Stimulated activated CD4-positive, alpha-beta T cell treated with anti-CD3 and anti-CD28 coated beads, Interleukin-15, amount 100 ng/mL, for 24 hours (primary cell): ENCODE measurements around the gene CFAP77.

Source experiments
- DNase-seq: peaks from one replicate; pipeline ENCODE4 v3.0.0-alpha.2; 2020

Gene CFAP77

GRCh38 chr9:132606066-132606465 is 196.1 kb downstream of the CFAP77 start:
- DNase-seq: no peak

GRCh38 chr9:132609184-132609583 is 199.2 kb downstream of the CFAP77 start:
- no peak for DNase-seq

- no peak for DNase-seq
These were observed 199.8 kb downstream of the CFAP77 start for GRCh38 chr9:132609829-132610228.

DNA sequence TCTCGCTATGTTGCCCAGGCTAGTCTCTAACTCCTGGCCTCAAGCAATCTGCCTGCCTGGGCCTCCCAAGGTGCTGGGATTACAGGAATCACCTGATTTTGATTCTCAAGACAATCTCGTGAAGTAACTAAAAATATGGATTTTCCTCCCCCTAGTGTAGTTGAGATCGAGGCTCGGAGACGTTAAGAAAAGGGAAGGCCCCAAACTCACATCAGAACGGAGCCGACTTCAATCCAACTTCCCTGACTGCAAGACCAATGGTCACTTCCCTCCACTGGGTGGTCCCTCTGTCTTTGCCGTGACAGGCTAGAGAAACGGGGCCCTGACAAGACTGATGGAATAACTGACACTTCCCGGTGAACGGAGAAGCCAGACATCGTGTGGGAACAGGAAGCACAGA is 200.7 kb downstream of the CFAP77 start:
- no peak for DNase-seq

DNA sequence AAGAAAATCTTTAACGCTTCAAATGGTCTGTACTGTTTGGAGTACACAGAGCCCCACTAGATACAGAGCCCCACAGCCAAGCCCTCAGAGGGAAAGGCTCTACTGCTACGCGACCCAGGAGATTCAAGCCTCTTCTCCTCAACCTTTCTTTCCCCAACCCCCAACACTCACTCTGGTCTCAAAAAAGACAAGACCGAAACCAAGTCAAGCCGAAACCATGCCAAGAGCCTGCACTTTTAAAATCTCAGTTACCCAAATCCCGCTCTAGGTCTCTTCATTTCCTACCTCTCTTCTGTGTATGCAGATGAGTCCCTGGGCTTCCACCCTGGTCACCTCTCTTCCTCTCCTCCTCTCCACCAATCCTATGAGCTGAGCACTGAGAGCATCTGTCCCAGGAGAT is 204.3 kb downstream of the CFAP77 start:
- DNase-seq: no peak

DNA sequence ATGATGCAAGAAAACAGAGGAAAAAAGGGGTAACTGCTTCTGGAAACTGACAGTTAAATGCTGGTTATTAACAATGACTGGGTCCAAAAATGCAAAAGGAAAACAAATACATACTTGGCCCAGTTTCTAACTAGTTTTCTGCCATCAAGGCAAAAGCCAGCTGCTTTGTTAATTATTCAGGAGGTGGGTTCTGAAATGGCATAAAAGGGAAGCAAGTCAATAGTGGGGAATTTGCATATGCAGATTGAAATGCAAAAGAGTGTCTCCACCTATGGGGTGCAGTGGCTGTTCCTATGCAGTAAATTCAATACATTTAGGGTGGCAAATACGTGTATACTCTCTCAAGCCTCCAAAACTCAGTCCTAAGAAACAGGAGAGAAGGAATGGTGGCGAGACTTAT is 205.8 kb downstream of the CFAP77 start:
- no peak for DNase-seq

GRCh38 chr9:132616725-132617124 is 206.7 kb downstream of the CFAP77 start:
- DNase-seq: no peak

GRCh38 chr9:132622159-132622558 is 212.1 kb downstream of the CFAP77 start:
- DNase-seq: no peak
